HG03097 (cell line): ENCODE results near the gene PPP4R3A.
"Not testable (repeated sequence)": the region's sequence is repeated elsewhere in the genome, so short reads cannot be mapped to it uniquely, and the experiment has no call there.

Experiments used
- ATAC-seq: cut with Tn5 transposase; IDR thresholded peaks from one replicate; pipeline ENCODE4 v1.9.1; 2021; ENCODE audit not compliant: unreplicated experiment, low FRiP score

Gene PPP4R3A

DNA sequence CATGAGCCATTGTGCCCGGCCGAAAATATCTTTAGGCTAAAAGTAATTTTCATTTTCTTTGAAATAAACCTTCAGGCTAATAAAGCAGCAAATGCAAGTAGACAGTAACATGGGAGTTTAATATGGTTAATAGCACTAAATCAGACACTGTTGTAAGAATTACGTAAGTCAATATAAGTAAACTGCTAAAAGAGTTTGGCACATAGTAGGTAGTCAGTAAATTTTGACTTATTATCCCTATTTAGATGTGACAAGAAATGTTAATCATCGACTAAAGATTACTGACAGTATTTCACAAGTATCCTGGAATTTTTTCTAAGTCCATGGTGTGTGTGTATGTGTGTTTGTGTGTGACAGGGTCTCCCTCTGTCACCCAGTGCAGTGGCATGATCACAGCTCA, 3.9 kb downstream of the PPP4R3A start:
- no peak for ATAC-seq

GRCh38 chr14:91503000-91503504, 7.1 kb downstream of the PPP4R3A start:
- ATAC-seq: no peak

- ATAC-seq: no peak
Measured at GRCh38 chr14:91501951-91502930, 7.9 kb downstream of the PPP4R3A start.

- no peak for ATAC-seq
Measured at GRCh38 chr14:91501348-91501747, 8.8 kb downstream of the PPP4R3A start.

- no peak for ATAC-seq
Measured at GRCh38 chr14:91496790-91497189, 13.3 kb downstream of the PPP4R3A start.

GRCh38 chr14:91494392-91495065, 15.6 kb downstream of the PPP4R3A start:
- ATAC-seq: not testable (repeated sequence)

- no peak for ATAC-seq
Measured at GRCh38 chr14:91493169-91493568, 16.9 kb downstream of the PPP4R3A start.

- no peak for ATAC-seq
Measured at GRCh38 chr14:91484744-91485143, 25.4 kb downstream of the PPP4R3A start.

DNA sequence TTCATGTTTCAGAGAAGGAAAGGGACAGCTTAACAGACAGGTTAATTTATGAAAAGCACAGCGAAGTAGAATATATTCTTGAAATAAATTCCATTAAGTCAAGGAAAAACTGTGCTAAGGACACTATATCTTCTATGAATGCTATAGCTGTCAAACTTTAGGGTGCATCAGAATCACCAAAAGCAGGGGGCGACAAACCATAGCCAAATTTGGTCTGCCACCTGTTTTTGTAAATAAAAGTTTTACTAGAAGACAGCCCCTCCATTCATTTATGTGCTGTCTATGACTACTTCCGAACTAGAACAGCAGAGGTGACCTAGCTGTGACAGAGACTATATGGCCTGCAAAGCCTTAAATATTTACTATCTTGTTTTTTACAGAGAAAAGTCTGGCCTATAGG, 25.9 kb downstream of the PPP4R3A start:
- ATAC-seq: no peak

DNA sequence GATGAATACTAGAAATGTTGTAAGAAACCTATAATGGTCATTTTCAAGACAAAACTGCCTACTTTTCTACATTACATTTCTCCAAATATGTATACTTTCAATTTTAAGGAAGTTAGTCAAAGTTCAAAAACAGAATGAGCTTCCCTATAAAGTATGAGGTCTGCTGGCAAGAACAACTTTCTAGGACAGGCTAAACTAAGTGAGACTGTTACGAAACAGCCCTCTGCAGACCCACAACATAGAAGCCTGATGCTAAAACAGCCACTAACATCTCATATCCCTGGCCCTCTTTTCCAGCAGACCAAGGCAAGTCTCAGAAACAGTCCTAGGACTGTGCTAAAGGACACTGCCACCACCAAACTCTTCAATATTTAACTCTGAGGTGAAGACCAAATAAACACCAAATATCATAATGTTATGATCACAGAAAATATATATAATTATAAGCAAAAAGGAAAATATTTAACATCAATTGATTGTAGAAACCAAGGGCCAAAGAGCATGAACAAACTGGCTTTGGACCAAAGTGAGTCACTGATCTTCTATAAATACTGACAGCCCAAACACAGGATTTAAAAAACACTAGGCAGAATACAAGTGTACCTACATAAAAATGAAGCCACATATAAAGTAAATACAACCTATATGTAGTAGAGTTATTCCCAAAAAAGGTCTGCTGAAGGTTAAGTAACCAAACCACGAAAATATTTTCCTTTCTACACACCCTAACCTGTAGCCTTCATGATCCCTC, 27.7 kb downstream of the PPP4R3A start:
- no peak for ATAC-seq

DNA sequence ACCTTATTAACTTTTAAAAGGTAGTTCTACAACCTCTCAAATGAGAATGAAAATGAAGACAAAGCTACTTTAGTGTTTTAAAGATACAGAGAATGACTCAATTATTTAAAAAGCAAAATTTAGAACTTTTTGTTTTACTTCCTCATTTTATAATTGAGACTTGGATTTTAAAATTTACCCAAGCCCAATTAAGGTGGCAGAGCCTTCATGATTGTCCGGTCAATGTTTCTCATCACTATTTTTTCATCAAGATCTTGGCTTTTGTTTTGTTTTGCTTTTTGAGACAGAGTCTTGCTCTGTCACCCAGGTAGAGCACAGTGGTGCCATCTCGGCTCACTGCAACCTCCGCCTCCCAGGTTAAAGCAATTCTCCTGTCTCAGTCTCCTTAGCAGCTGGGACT, 32.7 kb downstream of the PPP4R3A start:
- no peak for ATAC-seq

GRCh38 chr14:91473046-91473445, 37.1 kb downstream of the PPP4R3A start:
- no peak for ATAC-seq

DNA sequence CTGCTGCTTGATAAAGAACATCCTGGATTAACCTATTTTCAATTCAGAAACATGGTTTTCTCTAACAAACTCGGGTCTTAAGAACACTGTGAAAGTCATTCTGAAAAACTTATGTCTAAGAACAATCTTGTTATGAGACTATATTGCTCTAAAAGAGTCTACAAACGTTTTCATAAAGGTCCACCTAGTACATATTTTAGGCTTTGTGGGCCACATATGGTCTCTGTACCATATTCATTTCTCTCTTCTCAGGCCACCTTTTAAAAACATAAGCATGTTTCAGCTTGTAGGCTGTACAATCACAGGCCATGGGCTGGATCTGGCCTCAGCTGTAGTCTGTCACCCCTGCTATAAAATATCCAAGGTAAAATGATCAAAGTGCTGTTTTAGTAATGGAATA, 39.9 kb downstream of the PPP4R3A start:
- ATAC-seq: no peak

GRCh38 chr14:91466192-91466591, 43.9 kb downstream of the PPP4R3A start:
- no peak for ATAC-seq

- ATAC-seq: no peak
Measured at GRCh38 chr14:91464615-91465205, 45.4 kb downstream of the PPP4R3A start.

- ATAC-seq: no peak
Measured at GRCh38 chr14:91458612-91459011, 51.5 kb downstream of the PPP4R3A start.

GRCh38 chr14:91456283-91456682, 53.8 kb downstream of the PPP4R3A start:
- ATAC-seq: no peak

DNA sequence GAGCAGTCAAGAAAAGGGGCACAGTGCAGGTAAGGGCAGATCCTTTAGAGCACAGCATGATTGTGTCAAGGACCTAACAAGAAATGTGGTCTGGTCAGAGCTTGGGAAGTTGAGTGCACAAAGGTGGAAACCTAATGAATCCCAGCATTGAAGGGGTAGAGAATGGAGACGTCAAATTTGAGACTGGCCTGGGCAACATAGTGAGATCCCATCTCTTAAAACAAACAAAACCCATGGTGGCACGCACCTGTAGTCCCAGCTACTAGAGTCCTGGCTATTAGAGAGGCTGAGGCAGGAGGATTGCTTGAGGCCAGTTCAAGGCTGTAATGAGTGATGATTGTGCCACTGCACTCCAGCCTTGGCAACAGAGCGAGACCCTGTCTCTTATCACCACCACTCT, 55.5 kb downstream of the PPP4R3A start:
- ATAC-seq: no peak

DNA sequence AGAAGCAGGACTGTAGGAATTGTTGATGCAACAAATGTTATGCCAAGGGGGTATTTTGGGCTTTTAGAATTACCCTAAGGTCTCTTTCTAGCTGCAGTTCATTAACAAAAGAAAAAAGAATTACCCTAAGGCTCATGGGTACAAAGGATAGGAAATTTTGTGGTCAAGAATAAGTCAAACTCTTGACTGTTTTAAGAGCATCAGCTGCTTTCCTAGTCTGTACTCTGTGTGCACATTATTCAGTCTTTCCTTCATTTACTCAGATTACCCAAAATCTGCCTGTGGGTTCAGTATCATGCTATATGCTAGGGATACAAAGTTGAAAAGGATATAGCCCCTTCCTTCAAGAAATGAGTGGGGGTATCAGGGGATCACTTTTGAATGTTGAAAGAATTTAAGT, 56.0 kb downstream of the PPP4R3A start:
- ATAC-seq: no peak

- ATAC-seq: no peak
Measured at GRCh38 chr14:91453744-91454143, 56.4 kb downstream of the PPP4R3A start.
